PC-3 (cell line): ENCODE measurements around the gene RHOBTB3. TPM values are rescaled to one million over a fixed set of nuclear protein-coding genes. Genes with fewer than 3 reads are reported as not detected.
A peak's percentile ranks its signal among the peaks of the same experiment; 100 is the strongest.

Source experiments
- ATAC-seq: fragments of 200-7000 bp; cut with Tn5 transposase; 2 replicates; pipeline ENCODE4 v1.9.1; 2020; ENCODE audit warnings: mild to moderate bottlenecking, moderate library complexity
- BruUV-seq: library from RNA; stranded (reverse); fragments of 400-500 nt; replicated peaks from 2 replicates; lab custom pipeline; 2021; lab: Mats Ljungman, UMichigan
- CTCF ChIA-PET: fragments of 300-600 bp; sonication (Branson Sonifier 250); formaldehyde crosslinking; loops from one replicate; lab custom pipeline; 2022; ENCODE audit warnings: antibody characterized with exemption; lab: Charles Lee
- POLR2A ChIA-PET: fragments of 300-600 bp; sonication (Branson Sonifier 250); formaldehyde crosslinking; loops from one replicate; lab custom pipeline; 2022; ENCODE audit warnings: antibody characterized with exemption; ENCODE audit not compliant: unreplicated experiment; lab: Charles Lee
- DNase-seq: peaks from one replicate; pipeline ENCODE4 v3.0.0-alpha.2; 2015
- H2AFZ ChIP-seq: fragments of 300-600 bp; sonication (generic); 2 replicates; pipeline ENCODE4 v1.6.0; 2016; ENCODE audit warnings: antibody characterized with exemption, low read length
- H3F3A ChIP-seq: fragments of 300-600 bp; sonication (generic); one replicate; pipeline ENCODE4 v1.6.0; 2017; ENCODE audit warnings: antibody characterized with exemption, low read length, control low read depth, mild to moderate bottlenecking; ENCODE audit not compliant: unreplicated experiment
- H3K27ac ChIP-seq: fragments of 300-600 bp; sonication (generic); 2 replicates; pipeline ENCODE4 v1.5.1; 2016; ENCODE audit warnings: mild to moderate bottlenecking, low read length
- H3K27me3 ChIP-seq: fragments of 300-600 bp; sonication (generic); 2 replicates; pipeline ENCODE4 v1.6.1; 2016; ENCODE audit warnings: low read length, mixed read lengths
- H3K36me3 ChIP-seq: fragments of 300-600 bp; sonication (generic); 2 replicates; pipeline ENCODE4 v1.6.1; 2016; ENCODE audit warnings: low read depth, mixed run types, low read length, mixed read lengths
- H3K4me1 ChIP-seq: fragments of 300-600 bp; sonication (generic); 2 replicates; pipeline ENCODE4 v1.5.1; 2016; ENCODE audit warnings: low read length; ENCODE audit not compliant: insufficient read depth
- H3K4me2 ChIP-seq: fragments of 300-600 bp; sonication (generic); 2 replicates; pipeline ENCODE4 v1.6.0; 2016; ENCODE audit warnings: low read length
- H3K4me3 ChIP-seq: fragments of 300-600 bp; sonication (generic); 2 replicates; pipeline ENCODE4 v1.5.1; 2016; ENCODE audit warnings: mild to moderate bottlenecking, low read length, mixed read lengths
- H3K79me2 ChIP-seq: fragments of 300-600 bp; sonication (generic); 2 replicates; pipeline ENCODE4 v1.6.1; 2017; ENCODE audit warnings: low read length, mixed read lengths
- H3K9ac ChIP-seq: fragments of 300-600 bp; sonication (generic); 2 replicates; pipeline ENCODE4 v1.6.0; 2016; ENCODE audit warnings: mild to moderate bottlenecking, low read length
- H3K9me2 ChIP-seq: fragments of 300-600 bp; sonication (generic); replicated peaks from 2 replicates; pipeline ENCODE4 v1.6.1; 2016; ENCODE audit warnings: mixed run types, low read length, mixed read lengths
- H3K9me3 ChIP-seq: fragments of 300-600 bp; sonication (generic); 2 replicates; pipeline ENCODE4 v1.6.1; 2016; ENCODE audit warnings: low read length, mixed read lengths
- H4K20me1 ChIP-seq: fragments of 300-600 bp; sonication (generic); 2 replicates; pipeline ENCODE4 v1.6.1; 2016; ENCODE audit warnings: low read length, mixed read lengths
- CTCF ChIP-seq: fragments of 300-600 bp; sonication (generic); conservative IDR thresholded peaks from 2 replicates; pipeline ENCODE4 v1.5.1; 2017; ENCODE audit warnings: antibody characterized with exemption, low read depth, mild to moderate bottlenecking, low read length
- EZH2 ChIP-seq: fragments of 300-600 bp; sonication (generic); IDR thresholded peaks from one replicate; pipeline ENCODE4 v1.6.1; 2017; ENCODE audit warnings: antibody characterized with exemption, mild to moderate bottlenecking, low read length; ENCODE audit not compliant: unreplicated experiment
- EZH2phosphoT487 ChIP-seq: fragments of 300-600 bp; sonication (generic); IDR thresholded peaks from 2 replicates; pipeline ENCODE4 v1.6.1; 2018; ENCODE audit warnings: mild to moderate bottlenecking, antibody characterized with exemption, low read length, borderline replicate concordance
- intact Hi-C: fragments of 100-400 bp; cut with micrococcal nuclease; formaldehyde crosslinking; loops from 2 replicates; pipeline ENCODE4 v1.9.0; 2023
- total RNA-seq: library from RNA; depleted of rRNA; stranded (reverse); fragments of >200 nt; gene quantifications from 2 replicates; pipeline ENCODE4 v1.2.3, GENCODE V29; 2014

The RHOBTB3 gene
- total RNA-seq, 1 experiment from 2014 or later, result 16.3 TPM

GRCh38 chr5:95822043-95822541, 91.0 kb downstream of the RHOBTB3 start:
- H3K4me1 ChIP-seq, result peaks cover 38% of the 10 kb centered on the region
- H3F3A ChIP-seq, result peaks cover 6% of the 10 kb centered on the region
- H4K20me1 ChIP-seq, result no peaks in the 10 kb centered on the region
- no peaks in the 10 kb centered on the region for H3K9me2 ChIP-seq
- H3K27me3 ChIP-seq, result no peaks in the 10 kb centered on the region
- peak overlapping the region; percentile 87 for H3K4me2 ChIP-seq
- H3K4me3 ChIP-seq, result peak overlapping the region; percentile 73
- DNase-seq (peak; percentile 26), ATAC-seq (peak; percentile 8)
- no peaks in the 10 kb centered on the region for H3K9me3 ChIP-seq
- ChIA-PET CTCF (interaction anchor here (2.6 kb wide), 1 partner anchor 41 kb away, joined by 15 read pairs; no protein-coding TSS in a partner anchor), POLR2A (interaction anchor here (0.6 to 1.1 kb wide), 7 partner anchors 9 to 892 kb away, joined by 3 to 9 read pairs (median 5); no protein-coding TSS in a partner anchor)
- peak overlapping the region; percentile 69 for H3K9ac ChIP-seq
- peaks cover 41% of the 10 kb centered on the region for H3K79me2 ChIP-seq
- peak overlapping the region; percentile 96 for H3K27ac ChIP-seq
- no TSS peak for BruUV-seq
- intact Hi-C loops, result loop anchor here (1.0 to 10.0 kb wide), 3 partner anchors 14 to 267 kb away; partner anchors contain the start of genes ARSK, RHOBTB3 and SKIC3
- no peaks in the 10 kb centered on the region for H3K36me3 ChIP-seq
- TF ChIP-seq EZH2, result no peak
- H2AFZ ChIP-seq, result peak overlapping the region; percentile 63

- Histone ChIP-seq H3K79me2 (peaks cover 41% of the 10 kb centered on the region), H3K27me3 (no peaks in the 10 kb centered on the region), H3K4me3 (peak within 1 kb of the TSS; percentile 73), H3F3A (peaks cover 6% of the 10 kb centered on the region), H3K27ac (peak within 1 kb of the TSS; percentile 96), H3K4me1 (peaks cover 34% of the 10 kb centered on the region), H2AFZ (peak within 1 kb of the TSS; percentile 63), H3K4me2 (peak within 1 kb of the TSS; percentile 87), H4K20me1 (no peaks in the 10 kb centered on the region), H3K36me3 (no peaks in the 10 kb centered on the region), H3K9ac (peak within 1 kb of the TSS; percentile 69), H3K9me2 (no peaks in the 10 kb centered on the region), H3K9me3 (no peaks in the 10 kb centered on the region)
- no peak for TF ChIP-seq EZH2phosphoT487
- ChIA-PET POLR2A (interaction anchor here (0.6 to 1.1 kb wide), 12 partner anchors 9 to 892 kb away, joined by 3 to 9 read pairs (median 4); partner anchors contain the start of gene CAST), CTCF (interaction anchor here (2.6 kb wide), 1 partner anchor 41 kb away, joined by 15 read pairs; no protein-coding TSS in a partner anchor)
- intact Hi-C loops, result loop anchor here (1.0 to 10.0 kb wide), 4 partner anchors 14 to 268 kb away; partner anchors contain the start of genes ARSK, RHOBTB3 and SKIC3
- BruUV-seq, result no TSS peak
- DNase-seq (peak; percentile 91), ATAC-seq (peak; percentile 70)
These were observed 91.5 kb downstream of the RHOBTB3 start, which contains the start of gene GLRX for GRCh38 chr5:95822542-95823181. GLRX (minus strand) TSS chr5:95822726; CDS start chr5:95822662, 64 bp downstream.

DNA sequence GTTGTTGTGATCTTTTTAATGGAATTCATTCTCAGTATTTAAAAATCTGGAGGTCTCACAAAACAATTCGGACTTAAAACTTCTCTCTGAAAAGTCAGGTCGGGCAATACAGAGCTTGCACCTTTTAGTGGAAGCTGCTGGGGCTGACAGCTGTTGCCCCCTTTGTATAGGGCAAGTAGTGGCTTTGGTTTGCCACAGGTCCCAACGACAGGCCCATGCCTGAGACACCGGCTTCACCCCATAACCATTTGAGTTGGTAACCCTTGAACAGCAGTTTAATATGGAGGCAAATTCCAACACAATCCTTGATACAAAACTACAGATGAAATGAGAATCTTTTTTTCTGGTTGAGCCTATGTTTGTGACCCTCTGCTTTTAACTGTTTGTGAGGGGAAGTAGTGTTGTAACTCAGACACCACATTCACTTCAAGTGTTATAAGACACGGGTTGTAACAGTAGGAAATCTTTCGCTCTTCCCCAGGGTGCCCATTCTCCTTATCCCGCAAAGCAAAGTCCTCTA, 92.1 kb downstream of the RHOBTB3 start:
- BruUV-seq, result TSS peak; percentile 90
- ChIA-PET POLR2A (interaction anchor here (0.6 to 1.1 kb wide), 10 partner anchors 11 to 839 kb away, joined by 3 to 8 read pairs (median 4); partner anchors contain the start of gene CAST), CTCF (interaction anchor here (0.8 to 2.6 kb wide), 3 partner anchors 20 to 42 kb away, joined by 3 to 15 read pairs (median 3); no protein-coding TSS in a partner anchor)
- H3K4me3 ChIP-seq, result peak overlapping the region; percentile 73
- H3K9me2 ChIP-seq, result no peaks in the 10 kb centered on the region
- intact Hi-C loops, result loop anchor here (1.0 to 10.0 kb wide), 3 partner anchors 24 to 268 kb away; partner anchors contain the start of genes ARSK, RHOBTB3 and SKIC3
- H3K27ac ChIP-seq, result peak overlapping the region; percentile 96
- H3K9me3 ChIP-seq, result no peaks in the 10 kb centered on the region
- no peak for DNase-seq
- TF ChIP-seq CTCF, result no peak
- TF ChIP-seq EZH2, result no peak
- no peak for TF ChIP-seq EZH2phosphoT487
- peaks cover 6% of the 10 kb centered on the region for H3F3A ChIP-seq
- H3K27me3 ChIP-seq, result no peaks in the 10 kb centered on the region
- H2AFZ ChIP-seq, result no peak overlapping the region
- H3K36me3 ChIP-seq, result no peaks in the 10 kb centered on the region
- H3K9ac ChIP-seq, result peak overlapping the region; percentile 69
- ATAC-seq, result no peak
- peaks cover 37% of the 10 kb centered on the region for H3K79me2 ChIP-seq
- no peaks in the 10 kb centered on the region for H4K20me1 ChIP-seq
- H3K4me1 ChIP-seq, result peaks cover 27% of the 10 kb centered on the region
- peak overlapping the region; percentile 87 for H3K4me2 ChIP-seq
